NCI-H2107 (cell line): ENCODE results near the gene ITGA7.

Experiments
- DNase-seq: peaks from one replicate; lab custom pipeline; 2025; lab: John Stamatoyannopoulos, UW

ITGA7 gene

GRCh38 chr12:55637467-55637866, 70.2 kb downstream of the ITGA7 start:
- DNase-seq = no peak

GRCh38 chr12:55636853-55637252, 70.9 kb downstream of the ITGA7 start, which contains the start of gene OR10P1:
OR10P1 (plus strand) TSS chr12:55636892; CDS start chr12:55636892, 0 bp downstream.
- DNase-seq = no peak

- no peak for DNase-seq
Observed at GRCh38 chr12:55636116-55636655, 71.5 kb downstream of the ITGA7 start.
